Measurements from ENCODE around the gene ACTR5. TPM values are rescaled to one million over a fixed set of nuclear protein-coding genes. Genes with fewer than 3 reads are reported as not detected.
A peak's percentile ranks its signal among the peaks of the same experiment; 100 is the strongest.

The ACTR5 gene
- total RNA-seq, 1 donor from 2014 or later, result 10.1 TPM

GRCh38 chr20:38728191-38728781 lies 20.0 kb upstream of the ACTR5 start:
- H3K4me1 Mint-ChIP-seq (ENCODE audit: low read depth, unreplicated experiment), result peaks cover 31% of the 10 kb centered on the region
- DNase-seq, result no peak
- TF ChIP-seq, protein P1, sequence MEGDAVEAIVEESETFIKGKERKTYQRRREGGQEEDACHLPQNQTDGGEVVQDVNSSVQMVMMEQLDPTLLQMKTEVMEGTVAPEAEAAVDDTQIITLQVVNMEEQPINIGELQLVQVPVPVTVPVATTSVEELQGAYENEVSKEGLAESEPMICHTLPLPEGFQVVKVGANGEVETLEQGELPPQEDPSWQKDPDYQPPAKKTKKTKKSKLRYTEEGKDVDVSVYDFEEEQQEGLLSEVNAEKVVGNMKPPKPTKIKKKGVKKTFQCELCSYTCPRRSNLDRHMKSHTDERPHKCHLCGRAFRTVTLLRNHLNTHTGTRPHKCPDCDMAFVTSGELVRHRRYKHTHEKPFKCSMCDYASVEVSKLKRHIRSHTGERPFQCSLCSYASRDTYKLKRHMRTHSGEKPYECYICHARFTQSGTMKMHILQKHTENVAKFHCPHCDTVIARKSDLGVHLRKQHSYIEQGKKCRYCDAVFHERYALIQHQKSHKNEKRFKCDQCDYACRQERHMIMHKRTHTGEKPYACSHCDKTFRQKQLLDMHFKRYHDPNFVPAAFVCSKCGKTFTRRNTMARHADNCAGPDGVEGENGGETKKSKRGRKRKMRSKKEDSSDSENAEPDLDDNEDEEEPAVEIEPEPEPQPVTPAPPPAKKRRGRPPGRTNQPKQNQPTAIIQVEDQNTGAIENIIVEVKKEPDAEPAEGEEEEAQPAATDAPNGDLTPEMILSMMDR (IDR thresholded peaks at IDR 0.05; ENCODE audit: partially characterized antibody, unreplicated experiment), result no peak
- no peak overlapping the region for H3K27ac Mint-ChIP-seq (ENCODE audit: unreplicated experiment)
- H3K36me3 Mint-ChIP-seq (ENCODE audit: unreplicated experiment), result no peaks in the 10 kb centered on the region
- peaks cover 51% of the 10 kb centered on the region for H3K27me3 Mint-ChIP-seq (ENCODE audit: unreplicated experiment)
- peak overlapping the region; percentile 88 for H3K4me3 Mint-ChIP-seq (ENCODE audit: unreplicated experiment)
- peaks cover 23% of the 10 kb centered on the region for H3K9me3 Mint-ChIP-seq (ENCODE audit: unreplicated experiment)

DNA sequence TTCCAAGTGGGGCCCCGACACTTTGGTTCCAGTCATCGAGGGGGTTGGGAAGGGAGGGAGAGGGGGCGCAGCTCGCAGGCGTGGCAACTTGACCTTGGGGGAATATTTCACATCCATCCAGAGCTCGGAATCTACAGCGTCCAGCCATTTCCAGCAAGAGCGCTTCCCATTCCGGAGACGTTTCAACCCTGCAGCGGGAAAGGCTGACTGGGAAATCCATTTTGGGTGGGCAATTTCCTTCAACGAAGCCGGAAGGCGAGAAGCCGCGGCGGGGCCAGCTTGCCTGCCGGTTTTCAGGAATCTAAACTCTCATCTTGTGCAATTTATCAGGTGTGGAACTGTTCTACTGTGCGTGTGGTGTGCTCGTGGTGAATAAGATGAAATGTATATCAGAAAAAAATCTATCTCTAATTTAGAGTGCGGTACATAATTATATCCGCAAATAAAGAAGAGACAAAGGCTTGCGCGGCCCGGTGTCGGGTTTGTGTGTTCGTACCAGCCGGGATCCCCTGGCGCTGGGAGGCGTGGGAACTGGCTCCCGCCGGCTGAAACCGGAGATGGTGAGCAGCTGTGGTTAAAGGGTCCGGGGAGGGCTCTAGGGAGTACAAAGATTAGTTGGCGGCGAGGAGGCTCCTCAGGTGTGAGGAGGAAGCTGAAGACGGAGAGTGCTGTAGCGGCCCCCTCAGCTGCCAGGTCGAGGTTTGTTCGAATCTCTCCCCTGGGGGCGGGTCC lies 19.2 kb upstream of the ACTR5 start:
- peaks cover 23% of the 10 kb centered on the region for H3K9me3 Mint-ChIP-seq (ENCODE audit: unreplicated experiment)
- peak overlapping the region; percentile 60 for H3K27ac Mint-ChIP-seq (ENCODE audit: unreplicated experiment)
- no peaks in the 10 kb centered on the region for H3K36me3 Mint-ChIP-seq (ENCODE audit: unreplicated experiment)
- H3K4me1 Mint-ChIP-seq (ENCODE audit: low read depth, unreplicated experiment), result peaks cover 31% of the 10 kb centered on the region
- TF ChIP-seq, protein P1 (IDR thresholded peaks at IDR 0.05; ENCODE audit: partially characterized antibody, unreplicated experiment), result no peak
- peak overlapping the region; percentile 88 for H3K4me3 Mint-ChIP-seq (ENCODE audit: unreplicated experiment)
- DNase-seq, result peak; percentile 73
- H3K27me3 Mint-ChIP-seq (ENCODE audit: unreplicated experiment), result peaks cover 47% of the 10 kb centered on the region

- peaks cover 31% of the 10 kb centered on the region for H3K4me1 Mint-ChIP-seq (ENCODE audit: low read depth, unreplicated experiment)
- H3K4me3 Mint-ChIP-seq (ENCODE audit: unreplicated experiment), result peak overlapping the region; percentile 88
- H3K9me3 Mint-ChIP-seq (ENCODE audit: unreplicated experiment), result peaks cover 23% of the 10 kb centered on the region
Observed at GRCh38 chr20:38729767-38730166, 18.5 kb upstream of the ACTR5 start.

GRCh38 chr20:38730167-38730988 lies 17.9 kb upstream of the ACTR5 start:
- H3K4me1 Mint-ChIP-seq (ENCODE audit: low read depth, unreplicated experiment), result peaks cover 30% of the 10 kb centered on the region
- no peaks in the 10 kb centered on the region for H3K36me3 Mint-ChIP-seq (ENCODE audit: unreplicated experiment)
- TF ChIP-seq, protein P1 (IDR thresholded peaks at IDR 0.05; ENCODE audit: partially characterized antibody, unreplicated experiment), result no peak
- H3K4me3 Mint-ChIP-seq (ENCODE audit: unreplicated experiment), result peak overlapping the region; percentile 88
- peaks cover 23% of the 10 kb centered on the region for H3K9me3 Mint-ChIP-seq (ENCODE audit: unreplicated experiment)
- no peak for DNase-seq
- H3K27me3 Mint-ChIP-seq (ENCODE audit: unreplicated experiment), result peaks cover 43% of the 10 kb centered on the region
- peak overlapping the region; percentile 75 for H3K27ac Mint-ChIP-seq (ENCODE audit: unreplicated experiment)

More at GRCh38 chr20:38729767-38730166, 18.5 kb upstream of the ACTR5 start:
- no peak for DNase-seq
- H3K36me3 Mint-ChIP-seq (ENCODE audit: unreplicated experiment), result no peaks in the 10 kb centered on the region
- H3K27me3 Mint-ChIP-seq (ENCODE audit: unreplicated experiment), result peaks cover 47% of the 10 kb centered on the region
- peak overlapping the region; percentile 75 for H3K27ac Mint-ChIP-seq (ENCODE audit: unreplicated experiment)
- TF ChIP-seq, protein P1 (IDR thresholded peaks at IDR 0.05; ENCODE audit: partially characterized antibody, unreplicated experiment), result no peak
